ENCODE results near the gene HCFC2.

DNA sequence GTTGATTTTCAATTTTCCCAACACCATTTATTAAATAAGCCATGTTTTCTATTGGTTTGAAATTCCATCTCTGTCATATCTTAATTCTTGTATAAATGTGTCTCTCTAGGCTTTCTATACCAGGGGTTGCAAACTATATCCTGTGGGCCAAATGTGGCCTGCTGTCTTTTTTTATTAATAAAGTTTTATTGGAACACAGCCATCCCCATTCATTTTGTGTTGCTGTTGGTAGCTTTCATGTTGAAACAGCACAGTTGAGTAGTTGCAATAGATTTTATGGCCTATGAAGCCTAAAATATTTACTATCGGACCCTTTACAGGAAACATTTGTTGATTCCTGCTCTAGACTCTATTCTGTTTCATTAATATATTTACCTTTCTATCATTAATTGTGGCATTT, 9.4 kb downstream of the HCFC2 start:
- no peak for TF ChIP-seq CTCF (IDR thresholded peaks at IDR 0.05; ENCODE audit: low read depth, low read length, poor library complexity, severe bottlenecking)
- no peak for TF ChIP-seq EZH2phosphoT487 (IDR thresholded peaks at IDR 0.05; ENCODE audit: borderline replicate concordance, low read length)

Measured in DOHH2 (cell line).